HepG2 (cell line): Measurements from ENCODE around the gene KRTAP10-11. TPM values are rescaled to one million over a fixed set of nuclear protein-coding genes. Genes with fewer than 3 reads are reported as not detected.

ENCODE experiments used
- ATAC-seq: fragments of 200-7000 bp; cut with Tn5 transposase; 3 replicates; pipeline ENCODE4 v1.9.1; 2020; ENCODE audit warnings: mild to moderate bottlenecking, moderate library complexity
- BruUV-seq: library from RNA; stranded (reverse); fragments of 400-500 nt; replicated peaks from 2 replicates; lab custom pipeline; 2021; lab: Mats Ljungman, UMichigan
- CTCF ChIA-PET: fragments of 300-600 bp; formaldehyde crosslinking; extraction: SDS; loops from one replicate; lab custom pipeline; 2021; ENCODE audit warnings: low total read pairs, inconsistent platforms, low intra/inter-chr PET ratio; lab: Yijun Ruan, JAX
- POLR2A ChIA-PET: fragments of 350-600 bp; sonication (Branson Sonifier 250); formaldehyde crosslinking; loops from one replicate; lab custom pipeline; 2020; ENCODE audit warnings: antibody characterized with exemption, inconsistent platforms; lab: Yijun Ruan, JAX
- DNase-seq: peaks from one replicate; pipeline ENCODE4 v3.0.0-alpha.2; 2015; ENCODE audit warnings: low spot score
- FAIRE-seq: peaks from 3 replicates; lab custom pipeline; 2011; peaks lifted over from hg19 to GRCh38; lab: Jason Lieb, UNC
- H2AFZ ChIP-seq: one replicate; pipeline ENCODE4 v1.6.1; 2011; ENCODE audit warnings: low read length, inconsistent platforms
- H3K27ac ChIP-seq: fragments of 300-600 bp; 3 replicates; pipeline ENCODE4 v1.8.0; 2011; ENCODE audit warnings: mixed run types, mild to moderate bottlenecking, mixed read lengths, low read length, inconsistent platforms; ENCODE audit not compliant: insufficient read depth; ENCODE audit errors: extremely low read length
- H3K27me3 ChIP-seq, 2 experiments: fragments of 200-600 bp in 1 of 2; 2 replicates in 1 of 2; 3 replicates in 1 of 2; pipeline versions ENCODE4 v1.6.0 to v1.8.0; 2011; ENCODE audit warnings: low read length in 2 of 2, mild to moderate bottlenecking in 2 of 2, moderate library complexity in 2 of 2, inconsistent platforms in 1 of 2; ENCODE audit not compliant: insufficient read depth in 2 of 2, control insufficient read depth in 1 of 2
- H3K36me3 ChIP-seq, 2 experiments: fragments of 200-600 bp in 1 of 2; replicated peaks in 1 of 2; 2 replicates in 1 of 2; 3 replicates in 1 of 2; pipeline versions ENCODE4 v1.5.1 to v1.8.0; 2011; ENCODE audit warnings: low read length in 2 of 2, inconsistent platforms in 1 of 2; ENCODE audit not compliant: insufficient read depth in 2 of 2, control insufficient read depth in 1 of 2
- H3K4me1 ChIP-seq: 2 replicates; pipeline ENCODE4 v1.5.1; 2012; ENCODE audit warnings: low read length, inconsistent platforms; ENCODE audit not compliant: insufficient read depth
- H3K4me2 ChIP-seq: 2 replicates; pipeline ENCODE4 v1.6.0; 2011; ENCODE audit warnings: low read depth, low read length, inconsistent platforms
- H3K4me3 ChIP-seq, 3 experiments: fragments of 200-600 bp in 1 of 3; sonication (generic), shearing (Covaris generic) in 1 of 3; replicated peaks in 1 of 3; 2 replicates each; pipeline ENCODE4 v1.5.1; 2011 to 2016; ENCODE audit warnings: low read length in 3 of 3, inconsistent platforms in 2 of 3, low read depth in 2 of 3, mild to moderate bottlenecking in 2 of 3, control low read depth in 1 of 3, mixed read lengths in 1 of 3; ENCODE audit not compliant: insufficient read depth in 1 of 3
- H3K79me2 ChIP-seq: one replicate; pipeline ENCODE4 v1.6.1; 2011; ENCODE audit warnings: low read length, inconsistent platforms; ENCODE audit not compliant: insufficient read depth
- H3K9ac ChIP-seq: 2 replicates; pipeline ENCODE4 v1.6.0; 2011; ENCODE audit warnings: mild to moderate bottlenecking, low read depth, low read length, inconsistent platforms; ENCODE audit not compliant: insufficient read depth
- H3K9me3 ChIP-seq: 2 replicates; pipeline ENCODE4 v1.5.1; 2012; ENCODE audit warnings: mild to moderate bottlenecking, low read length
- H4K20me1 ChIP-seq: 2 replicates; pipeline ENCODE4 v1.6.0; 2011; ENCODE audit warnings: inconsistent platforms, mild to moderate bottlenecking, low read length, moderate library complexity; ENCODE audit not compliant: insufficient read depth
- CEBPB ChIP-seq: IDR thresholded peaks from 2 replicates; pipeline ENCODE4 v1.6.1; 2011; ENCODE audit warnings: low read depth, low read length, improper control_type of control experiment, borderline replicate concordance
- CREB1 ChIP-seq, 2 experiments: fragments of 450-650 bp in 1 of 2; IDR thresholded peaks; 2 replicates each; pipeline ENCODE4 v1.6.1; 2016 to 2017; ENCODE audit warnings: control low read depth in 1 of 2, mild to moderate bottlenecking in 1 of 2, missing compliant biosample characterization in 1 of 2, missing genetic modification characterization in 1 of 2
- HES4 ChIP-seq: sonication (generic); formaldehyde crosslinking; IDR thresholded peaks from 2 replicates; pipeline ENCODE4 v1.9.0; 2021; ENCODE audit warnings: mild to moderate bottlenecking, missing genetic modification reagents, borderline replicate concordance
- MNT ChIP-seq: fragments of 450-650 bp; IDR thresholded peaks from 2 replicates; pipeline ENCODE4 v1.6.1; 2016
- NPAS2 ChIP-seq: sonication (generic); formaldehyde crosslinking; IDR thresholded peaks from 2 replicates; pipeline ENCODE4 v1.8.0; 2022; ENCODE audit warnings: mild to moderate bottlenecking, missing genetic modification reagents, borderline replicate concordance
- REPIN1 ChIP-seq: sonication (generic); formaldehyde crosslinking; IDR thresholded peaks from 2 replicates; pipeline ENCODE4 v1.8.0; 2022; ENCODE audit warnings: missing genetic modification reagents, low read depth, mild to moderate bottlenecking, borderline replicate concordance
- USF2 ChIP-seq, 2 experiments: sonication (generic) in 1 of 2; formaldehyde crosslinking in 1 of 2; IDR thresholded peaks; 2 replicates each; pipeline versions ENCODE4 v1.5.1 to v1.6.1; 2011 to 2020; ENCODE audit warnings: borderline replicate concordance in 1 of 2, low read depth in 1 of 2, low read length in 1 of 2, mild to moderate bottlenecking in 1 of 2, missing genetic modification reagents in 1 of 2, moderate library complexity in 1 of 2
- ZNF569 ChIP-seq: sonication (generic); formaldehyde crosslinking; IDR thresholded peaks from 2 replicates; pipeline ENCODE4 v1.5.0; 2020; ENCODE audit warnings: mild to moderate bottlenecking, missing genetic modification reagents, moderate library complexity, borderline replicate concordance
- WGBS: methylation state at CpG from one replicate; pipeline ENCODE4 v1.1.6; 2017; ENCODE audit warnings: low lambda C conversion rate; 5-methylcytosine and 5-hydroxymethylcytosine counted together
- in situ Hi-C: cut with HindIII; loops from 2 replicates; pipeline ENCODE4 v1.10.0; 2017; ENCODE audit warnings: low pct_unique_long_range_greater_than_20kb; ENCODE audit not compliant: extremely low pct_ligation_motif_present
- intact Hi-C: fragments of 100-400 bp; cut with micrococcal nuclease; formaldehyde crosslinking; loops from one replicate; pipeline ENCODE4 v1.10.0; 2022; ENCODE audit not compliant: unreplicated experiment
- polyA plus RNA-seq, 8 experiments: library from polyadenylated mRNA; depleted of rRNA in 3 of 8; stranded (reverse) in 7 of 8; unstranded in 1 of 8; fragments of >200 nt; fragmentation: Illumina TruSeq in 4 of 8; extraction: Trizol in 4 of 8; gene quantifications; 2 replicates each; pipeline versions ENCODE4 v1.2.1 to v1.2.3, GENCODE V29; 2011 to 2016; ENCODE audit warnings: low read depth in 4 of 8, missing spikeins in 1 of 8, mixed read lengths in 1 of 8; ENCODE audit not compliant: insufficient read depth in 1 of 8
- total RNA-seq, 5 experiments: library from RNA; depleted of rRNA; stranded (reverse); fragments of >200 nt; fragmentation: Illumina TruSeq; extraction: Trizol; gene quantifications; 2 replicates each; pipeline ENCODE4 v1.2.3, GENCODE V29; 2016; ENCODE audit warnings: low read depth in 1 of 5

KRTAP10-11 gene
- total and polyA plus RNA-seq, 2 of the 13 experiments (the other 11 are each of a cell fraction or from before 2014, with no cell fraction given), result not detected

GRCh38 chr21:44650265-44650972, 4.2 kb downstream of the KRTAP10-11 start:
- peaks cover under 1% of the 10 kb centered on the region for H3K9me3 ChIP-seq
- no peak overlapping the region for H3K4me2 ChIP-seq
- 54% methylated on average over 14 of the region's 20 CpGs for WGBS
- DNase-seq, result no peak
- H3K36me3 ChIP-seq, result no peaks in the 10 kb centered on the region
- no TSS peak for BruUV-seq
- H4K20me1 ChIP-seq, result no peaks in the 10 kb centered on the region
- H3K4me1 ChIP-seq, result no peaks in the 10 kb centered on the region
- H2AFZ ChIP-seq, result no peak overlapping the region
- ChIA-PET CTCF (no interaction called here), POLR2A (no interaction called here)
- H3K79me2 ChIP-seq, result no peaks in the 10 kb centered on the region
- no peak overlapping the region for H3K9ac ChIP-seq
- no peak for FAIRE-seq
- H3K27me3 ChIP-seq, result peaks cover 5 to 40% of the 10 kb centered on the region in 2 experiments; a peak in 4 of 5 replicates
- intact Hi-C loops, result no loop called here
- TF ChIP-seq CREB1 (IDR thresholded peaks at IDR 0.05), result peak; percentile 39; the same call in 1 of the 2 replicates
- no peak for TF ChIP-seq CREB1 (CRISPR knock-in tag; IDR thresholded peaks at IDR 0.05)
- no peak for TF ChIP-seq NPAS2
- peak; percentile 57 for TF ChIP-seq USF2 (IDR thresholded peaks at IDR 0.05; ENCODE audit: low read depth, low read length)
- TF ChIP-seq USF2 (CRISPR knock-in tag; IDR thresholded peaks at IDR 0.05; ENCODE audit: borderline replicate concordance), result peak; percentile 63; the same call in 1 of the 2 replicates
- peak; percentile 39; the same call in 1 of the 2 replicates for TF ChIP-seq CEBPB
- 0 out of 2 replicates have a peak, but pooled peaks have one; percentile 29 for TF ChIP-seq HES4 (CRISPR knock-in tag)
- TF ChIP-seq ZNF569 (CRISPR knock-in tag), result no peak
- peak; percentile 68 for TF ChIP-seq MNT
- no peak for TF ChIP-seq REPIN1
- ATAC-seq, result no peak
- H3K4me3 ChIP-seq, result no peak overlapping the region
- in situ Hi-C loops, result no loop called here
- H3K27ac ChIP-seq, result no peak overlapping the region
